ENCODE data around the gene REPIN1.
A peak's percentile ranks its signal among the peaks of the same experiment; 100 is the strongest.

REPIN1 gene

GRCh38 chr7:150336746-150337145, 31.9 kb upstream of the REPIN1 start:
- Histone ChIP-seq H3K36me3 (ENCODE audit: control insufficient read depth in 2 of 2, insufficient read depth in 2 of 2, low read length in 2 of 2) (peaks cover 0 to 4% of the 10 kb centered on the region in 2 donors), H3K27me3 (ENCODE audit: control insufficient read depth in 2 of 2, insufficient read depth in 2 of 2, low read length in 2 of 2) (no peaks in the 10 kb centered on the region), H3K9ac (ENCODE audit: low read depth in 1 of 2, low read length in 2 of 2) (no peak overlapping the region), H3K27ac (ENCODE audit: low read depth in 2 of 2, low read length in 2 of 2) (no peak overlapping the region), H3K4me3 (ENCODE audit: low read length in 2 of 2) (no peak overlapping the region), H3K9me3 (ENCODE audit: control insufficient read depth in 2 of 2, low read length in 2 of 2) (no peaks in the 10 kb centered on the region), H3K4me1 (ENCODE audit: control insufficient read depth in 2 of 2, insufficient read depth in 2 of 2, low read length in 2 of 2) (peaks cover 20 to 39% of the 10 kb centered on the region in 2 donors)

- H3K9me3 ChIP-seq (ENCODE audit: control insufficient read depth in 2 of 2, low read length in 2 of 2): no peaks in the 10 kb centered on the region
- H3K4me1 ChIP-seq (ENCODE audit: control insufficient read depth in 2 of 2, insufficient read depth in 2 of 2, low read length in 2 of 2): peaks cover 20 to 41% of the 10 kb centered on the region in 2 donors
- peaks cover 0 to 4% of the 10 kb centered on the region in 2 donors for H3K27me3 ChIP-seq (ENCODE audit: control insufficient read depth in 2 of 2, insufficient read depth in 2 of 2, low read length in 2 of 2)
- peak overlapping the region in 1 of 2 donors; percentile 17 for H3K9ac ChIP-seq (ENCODE audit: low read depth in 1 of 2, low read length in 2 of 2)
- H3K36me3 ChIP-seq (ENCODE audit: control insufficient read depth in 2 of 2, insufficient read depth in 2 of 2, low read length in 2 of 2): peaks cover 0 to 4% of the 10 kb centered on the region in 2 donors
- H3K4me3 ChIP-seq (ENCODE audit: low read length in 2 of 2): no peak overlapping the region
- H3K27ac ChIP-seq (ENCODE audit: low read depth in 2 of 2, low read length in 2 of 2): peak overlapping the region; percentile 2 to 38
Observed at GRCh38 chr7:150337179-150337578, 31.4 kb upstream of the REPIN1 start.

- Histone ChIP-seq H3K9me3 (ENCODE audit: control insufficient read depth in 2 of 2, low read length in 2 of 2) (no peaks in the 10 kb centered on the region), H3K4me1 (ENCODE audit: control insufficient read depth in 2 of 2, insufficient read depth in 2 of 2, low read length in 2 of 2) (peaks cover 20 to 41% of the 10 kb centered on the region in 2 donors), H3K27me3 (ENCODE audit: control insufficient read depth in 2 of 2, insufficient read depth in 2 of 2, low read length in 2 of 2) (peaks cover 0 to 4% of the 10 kb centered on the region in 2 donors), H3K4me3 (ENCODE audit: low read length in 2 of 2) (no peak overlapping the region), H3K9ac (ENCODE audit: low read depth in 1 of 2, low read length in 2 of 2) (no peak overlapping the region), H3K27ac (ENCODE audit: low read depth in 2 of 2, low read length in 2 of 2) (peak overlapping the region; percentile 2 to 38), H3K36me3 (ENCODE audit: control insufficient read depth in 2 of 2, insufficient read depth in 2 of 2, low read length in 2 of 2) (peaks cover 0 to 4% of the 10 kb centered on the region in 2 donors)
Observed at GRCh38 chr7:150337659-150338081, 31.0 kb upstream of the REPIN1 start.

GRCh38 chr7:150338166-150338829, 30.3 kb upstream of the REPIN1 start:
- Histone ChIP-seq H3K36me3 (ENCODE audit: control insufficient read depth in 2 of 2, insufficient read depth in 2 of 2, low read length in 2 of 2) (peaks cover 0 to 4% of the 10 kb centered on the region in 2 donors), H3K27me3 (ENCODE audit: control insufficient read depth in 2 of 2, insufficient read depth in 2 of 2, low read length in 2 of 2) (peaks cover 0 to 4% of the 10 kb centered on the region in 2 donors), H3K9me3 (ENCODE audit: control insufficient read depth in 2 of 2, low read length in 2 of 2) (no peaks in the 10 kb centered on the region), H3K4me3 (ENCODE audit: low read length in 2 of 2) (no peak overlapping the region), H3K27ac (ENCODE audit: low read depth in 2 of 2, low read length in 2 of 2) (no peak overlapping the region), H3K4me1 (ENCODE audit: control insufficient read depth in 2 of 2, insufficient read depth in 2 of 2, low read length in 2 of 2) (peaks cover 20 to 41% of the 10 kb centered on the region in 2 donors), H3K9ac (ENCODE audit: low read depth in 1 of 2, low read length in 2 of 2) (no peak overlapping the region)

GRCh38 chr7:150339409-150339809, 29.2 kb upstream of the REPIN1 start:
- peaks cover 20 to 41% of the 10 kb centered on the region in 2 donors for H3K4me1 ChIP-seq (ENCODE audit: control insufficient read depth in 2 of 2, insufficient read depth in 2 of 2, low read length in 2 of 2)
- H3K27me3 ChIP-seq (ENCODE audit: control insufficient read depth in 2 of 2, insufficient read depth in 2 of 2, low read length in 2 of 2): peaks cover 0 to 4% of the 10 kb centered on the region in 2 donors
- H3K9ac ChIP-seq (ENCODE audit: low read depth in 1 of 2, low read length in 2 of 2): peak overlapping the region in 1 of 2 donors; percentile 67
- H3K27ac ChIP-seq (ENCODE audit: low read depth in 2 of 2, low read length in 2 of 2): no peak overlapping the region
- H3K4me3 ChIP-seq (ENCODE audit: low read length in 2 of 2): peak overlapping the region; percentile 70 to 73
- no peaks in the 10 kb centered on the region for H3K9me3 ChIP-seq (ENCODE audit: control insufficient read depth in 2 of 2, low read length in 2 of 2)
- H3K36me3 ChIP-seq (ENCODE audit: control insufficient read depth in 2 of 2, insufficient read depth in 2 of 2, low read length in 2 of 2): peaks cover 0 to 4% of the 10 kb centered on the region in 2 donors

- Histone ChIP-seq H3K4me1 (ENCODE audit: control insufficient read depth in 2 of 2, insufficient read depth in 2 of 2, low read length in 2 of 2) (peaks cover 20 to 41% of the 10 kb centered on the region in 2 donors), H3K9me3 (ENCODE audit: control insufficient read depth in 2 of 2, low read length in 2 of 2) (no peaks in the 10 kb centered on the region), H3K9ac (ENCODE audit: low read depth in 1 of 2, low read length in 2 of 2) (peak overlapping the region; percentile 41 to 67), H3K27ac (ENCODE audit: low read depth in 2 of 2, low read length in 2 of 2) (peak overlapping the region; percentile 41 to 75), H3K4me3 (ENCODE audit: low read length in 2 of 2) (peak overlapping the region; percentile 70 to 73), H3K36me3 (ENCODE audit: control insufficient read depth in 2 of 2, insufficient read depth in 2 of 2, low read length in 2 of 2) (peaks cover 0 to 4% of the 10 kb centered on the region in 2 donors), H3K27me3 (ENCODE audit: control insufficient read depth in 2 of 2, insufficient read depth in 2 of 2, low read length in 2 of 2) (peaks cover 0 to 4% of the 10 kb centered on the region in 2 donors)
Observed at GRCh38 chr7:150340024-150340749, 28.4 kb upstream of the REPIN1 start.

GRCh38 chr7:150340875-150341262, 27.8 kb upstream of the REPIN1 start:
- Histone ChIP-seq H3K27me3 (ENCODE audit: control insufficient read depth in 2 of 2, insufficient read depth in 2 of 2, low read length in 2 of 2) (peaks cover 0 to 4% of the 10 kb centered on the region in 2 donors), H3K27ac (ENCODE audit: low read depth in 2 of 2, low read length in 2 of 2) (peak overlapping the region; percentile 11 to 75), H3K4me3 (ENCODE audit: low read length in 2 of 2) (peak overlapping the region; percentile 65 to 70), H3K4me1 (ENCODE audit: control insufficient read depth in 2 of 2, insufficient read depth in 2 of 2, low read length in 2 of 2) (peaks cover 17 to 41% of the 10 kb centered on the region in 2 donors), H3K9me3 (ENCODE audit: control insufficient read depth in 2 of 2, low read length in 2 of 2) (no peaks in the 10 kb centered on the region), H3K36me3 (ENCODE audit: control insufficient read depth in 2 of 2, insufficient read depth in 2 of 2, low read length in 2 of 2) (peaks cover 0 to 4% of the 10 kb centered on the region in 2 donors), H3K9ac (ENCODE audit: low read depth in 1 of 2, low read length in 2 of 2) (peak overlapping the region; percentile 60 to 67)

GRCh38 chr7:150341263-150342120, 27.1 kb upstream of the REPIN1 start, which contains the start of gene RARRES2:
RARRES2 (minus strand) TSS chr7:150341629; CDS start chr7:150340609, 1,020 bp downstream.
- peak within 1 kb of the TSS; percentile 53 to 75 for H3K27ac ChIP-seq (ENCODE audit: low read depth in 2 of 2, low read length in 2 of 2)
- peaks cover 17 to 41% of the 10 kb centered on the region in 2 donors for H3K4me1 ChIP-seq (ENCODE audit: control insufficient read depth in 2 of 2, insufficient read depth in 2 of 2, low read length in 2 of 2)
- peaks cover 0 to 4% of the 10 kb centered on the region in 2 donors for H3K27me3 ChIP-seq (ENCODE audit: control insufficient read depth in 2 of 2, insufficient read depth in 2 of 2, low read length in 2 of 2)
- H3K36me3 ChIP-seq (ENCODE audit: control insufficient read depth in 2 of 2, insufficient read depth in 2 of 2, low read length in 2 of 2): peaks cover 0 to 4% of the 10 kb centered on the region in 2 donors
- H3K4me3 ChIP-seq (ENCODE audit: low read length in 2 of 2): peak within 1 kb of the TSS; percentile 70 to 73
- peak within 1 kb of the TSS; percentile 60 to 67 for H3K9ac ChIP-seq (ENCODE audit: low read depth in 1 of 2, low read length in 2 of 2)
- no peaks in the 10 kb centered on the region for H3K9me3 ChIP-seq (ENCODE audit: control insufficient read depth in 2 of 2, low read length in 2 of 2)

- H3K27ac ChIP-seq (ENCODE audit: low read depth in 2 of 2, low read length in 2 of 2): peak overlapping the region in 1 of 2 donors; percentile 53
- peaks cover 0 to 4% of the 10 kb centered on the region in 2 donors for H3K36me3 ChIP-seq (ENCODE audit: control insufficient read depth in 2 of 2, insufficient read depth in 2 of 2, low read length in 2 of 2)
- H3K9ac ChIP-seq (ENCODE audit: low read depth in 1 of 2, low read length in 2 of 2): peak overlapping the region in 1 of 2 donors; percentile 37
- peak overlapping the region; percentile 9 to 11 for H3K4me3 ChIP-seq (ENCODE audit: low read length in 2 of 2)
- H3K4me1 ChIP-seq (ENCODE audit: control insufficient read depth in 2 of 2, insufficient read depth in 2 of 2, low read length in 2 of 2): peaks cover 17 to 39% of the 10 kb centered on the region in 2 donors
- H3K9me3 ChIP-seq (ENCODE audit: control insufficient read depth in 2 of 2, low read length in 2 of 2): no peaks in the 10 kb centered on the region
- H3K27me3 ChIP-seq (ENCODE audit: control insufficient read depth in 2 of 2, insufficient read depth in 2 of 2, low read length in 2 of 2): peaks cover 0 to 4% of the 10 kb centered on the region in 2 donors
Observed at GRCh38 chr7:150342121-150342408, 26.6 kb upstream of the REPIN1 start.
